IPS DF 6.9 (cell line): Measurements from ENCODE around the gene GAS6.

Experiments
- DNase-seq: peaks from one replicate; pipeline ENCODE4 v3.0.0-alpha.2; 2013; ENCODE audit warnings: low read depth, low spot score
- H3K27ac ChIP-seq: one replicate; pipeline ENCODE4 v1.5.1; 2013; ENCODE audit warnings: low read length, control low read depth
- H3K27me3 ChIP-seq: 2 replicates; pipeline ENCODE4 v1.6.1; 2013; ENCODE audit warnings: mild to moderate bottlenecking, low read length; ENCODE audit not compliant: control insufficient read depth, insufficient read depth
- H3K36me3 ChIP-seq: 2 replicates; pipeline ENCODE4 v1.6.1; 2013; ENCODE audit warnings: low read length; ENCODE audit not compliant: control insufficient read depth, insufficient read depth
- H3K4me1 ChIP-seq: 2 replicates; pipeline ENCODE4 v1.6.1; 2013; ENCODE audit warnings: low read length; ENCODE audit not compliant: control insufficient read depth, insufficient read depth
- H3K4me3 ChIP-seq: 2 replicates; pipeline ENCODE4 v1.5.1; 2013; ENCODE audit warnings: mild to moderate bottlenecking, low read length
- H3K9me3 ChIP-seq: 2 replicates; pipeline ENCODE4 v1.6.1; 2013; ENCODE audit warnings: low read length, inconsistent platforms; ENCODE audit not compliant: control insufficient read depth, insufficient read depth
- WGBS: extraction: QIAGEN DNeasy Blood & Tissue Kit; methylation state at CpG from one replicate; pipeline ENCODE4 v1.1.7; 2013; ENCODE audit warnings: mixed read lengths, missing lambda C conversion rate; ENCODE audit not compliant: insufficient read length, insufficient coverage; 5-methylcytosine and 5-hydroxymethylcytosine counted together

GAS6 gene

GRCh38 chr13:113902481-113902880 is 38.6 kb upstream of the GAS6 start:
- H3K9me3 ChIP-seq = no peaks in the 10 kb centered on the region
- no peaks in the 10 kb centered on the region for H3K36me3 ChIP-seq
- DNase-seq = no peak
- no peaks in the 10 kb centered on the region for H3K27me3 ChIP-seq
- no peak overlapping the region for H3K4me3 ChIP-seq
- H3K27ac ChIP-seq = no peak overlapping the region
- H3K4me1 ChIP-seq = no peaks in the 10 kb centered on the region
- no CpG with 5 or more reads among the region's 2 CpGs for WGBS

GRCh38 chr13:113901642-113902041 is 37.8 kb upstream of the GAS6 start:
- H3K4me1 ChIP-seq = no peaks in the 10 kb centered on the region
- no peak overlapping the region for H3K4me3 ChIP-seq
- H3K9me3 ChIP-seq = no peaks in the 10 kb centered on the region
- DNase-seq = no peak
- no peaks in the 10 kb centered on the region for H3K36me3 ChIP-seq
- no CpG with 5 or more reads among the region's 9 CpGs for WGBS
- no peaks in the 10 kb centered on the region for H3K27me3 ChIP-seq
- no peak overlapping the region for H3K27ac ChIP-seq

GRCh38 chr13:113901231-113901630 is 37.4 kb upstream of the GAS6 start:
- no peak overlapping the region for H3K27ac ChIP-seq

GRCh38 chr13:113900646-113901045 is 36.8 kb upstream of the GAS6 start:
- H3K27ac ChIP-seq = no peak overlapping the region
- H3K9me3 ChIP-seq = no peaks in the 10 kb centered on the region
- no peaks in the 10 kb centered on the region for H3K36me3 ChIP-seq
- DNase-seq = no peak
- no peaks in the 10 kb centered on the region for H3K27me3 ChIP-seq
- H3K4me3 ChIP-seq = no peak overlapping the region
- no peaks in the 10 kb centered on the region for H3K4me1 ChIP-seq
- WGBS = no CpG with 5 or more reads among the region's 10 CpGs

More at GRCh38 chr13:113901231-113901630, 37.4 kb upstream of the GAS6 start:
- H3K27me3 ChIP-seq = no peaks in the 10 kb centered on the region
- DNase-seq = no peak
- H3K4me3 ChIP-seq = no peak overlapping the region
- no peaks in the 10 kb centered on the region for H3K9me3 ChIP-seq
- H3K4me1 ChIP-seq = no peaks in the 10 kb centered on the region
- WGBS = no CpG with 5 or more reads among the region's 7 CpGs
- no peaks in the 10 kb centered on the region for H3K36me3 ChIP-seq

GRCh38 chr13:113898391-113898790 is 34.5 kb upstream of the GAS6 start:
- Histone ChIP-seq H3K27ac (no peak overlapping the region), H3K27me3 (no peaks in the 10 kb centered on the region), H3K36me3 (no peaks in the 10 kb centered on the region), H3K9me3 (no peaks in the 10 kb centered on the region), H3K4me1 (no peaks in the 10 kb centered on the region), H3K4me3 (no peak overlapping the region)
- DNase-seq = no peak
- WGBS = no CpG with 5 or more reads among the region's 15 CpGs

GRCh38 chr13:113897966-113898365 is 34.1 kb upstream of the GAS6 start:
- Histone ChIP-seq H3K27ac (no peak overlapping the region), H3K36me3 (no peaks in the 10 kb centered on the region), H3K4me1 (no peaks in the 10 kb centered on the region), H3K9me3 (no peaks in the 10 kb centered on the region), H3K4me3 (no peak overlapping the region), H3K27me3 (no peaks in the 10 kb centered on the region)
- no peak for DNase-seq
- WGBS = no CpG with 5 or more reads among the region's 4 CpGs

GRCh38 chr13:113897161-113897560 is 33.3 kb upstream of the GAS6 start:
- no CpG with 5 or more reads among the region's 4 CpGs for WGBS
- no peak overlapping the region for H3K4me3 ChIP-seq
- no peak for DNase-seq
- H3K4me1 ChIP-seq = no peaks in the 10 kb centered on the region
- H3K9me3 ChIP-seq = no peaks in the 10 kb centered on the region
- H3K36me3 ChIP-seq = no peaks in the 10 kb centered on the region
- H3K27ac ChIP-seq = no peak overlapping the region
- no peaks in the 10 kb centered on the region for H3K27me3 ChIP-seq

- Histone ChIP-seq H3K4me3 (no peak overlapping the region), H3K27me3 (no peaks in the 10 kb centered on the region), H3K27ac (no peak overlapping the region), H3K4me1 (no peaks in the 10 kb centered on the region), H3K9me3 (no peaks in the 10 kb centered on the region), H3K36me3 (no peaks in the 10 kb centered on the region)
- no CpG with 5 or more reads among the region's 1 CpG for WGBS
- no peak for DNase-seq
These were observed 31.6 kb upstream of the GAS6 start for GRCh38 chr13:113895436-113895835.

GRCh38 chr13:113890774-113891480 is 27.1 kb upstream of the GAS6 start:
- Histone ChIP-seq H3K27me3 (no peaks in the 10 kb centered on the region), H3K4me1 (no peaks in the 10 kb centered on the region), H3K36me3 (no peaks in the 10 kb centered on the region), H3K9me3 (no peaks in the 10 kb centered on the region), H3K4me3 (no peak overlapping the region), H3K27ac (no peak overlapping the region)
- DNase-seq = no peak
- WGBS = no CpG with 5 or more reads among the region's 2 CpGs

GRCh38 chr13:113889467-113889866 is 25.6 kb upstream of the GAS6 start:
- Histone ChIP-seq H3K4me1 (no peaks in the 10 kb centered on the region), H3K36me3 (no peaks in the 10 kb centered on the region), H3K27me3 (no peaks in the 10 kb centered on the region), H3K4me3 (no peak overlapping the region), H3K27ac (no peak overlapping the region), H3K9me3 (no peaks in the 10 kb centered on the region)
- whole genome bisulfite sequencing = no CpG with 5 or more reads among the region's 4 CpGs
- DNase-seq = no peak

GRCh38 chr13:113888701-113889330 is 24.9 kb upstream of the GAS6 start:
- Histone ChIP-seq H3K4me1 (no peaks in the 10 kb centered on the region), H3K27ac (no peak overlapping the region), H3K27me3 (no peaks in the 10 kb centered on the region), H3K36me3 (no peaks in the 10 kb centered on the region), H3K4me3 (no peak overlapping the region), H3K9me3 (no peaks in the 10 kb centered on the region)
- no peak for DNase-seq
- no CpG with 5 or more reads among the region's 4 CpGs for whole genome bisulfite sequencing
